ENCODE results near the gene EIF1B. TPM values are rescaled to one million over a fixed set of nuclear protein-coding genes. Genes with fewer than 3 reads are reported as not detected.

The EIF1B gene
- total and polyA plus RNA-seq, 2 of the 13 experiments (the other 11 are each of a cell fraction or from before 2014, with no cell fraction given) = 12.7 to 29.1 TPM

- ATAC-seq (no peak), DNase-seq (ENCODE audit: low spot score) (no peak), FAIRE-seq (no peak)
- H3K27ac ChIP-seq (ENCODE audit: extremely low read length, insufficient read depth, low read length) = no peak overlapping the region
- H3K36me3 ChIP-seq (replicated peaks in 1 of 2; ENCODE audit: control insufficient read depth in 1 of 2, insufficient read depth in 2 of 2, low read length in 2 of 2) = no peaks in the 10 kb centered on the region
- TF ChIP-seq ZBTB46 (CRISPR knock-in tag; IDR thresholded peaks at IDR 0.05; ENCODE audit: borderline replicate concordance) = no peak
- TF ChIP-seq PAXIP1 (CRISPR knock-in tag; conservative IDR thresholded peaks at IDR 0.05) = no peak
- TF ChIP-seq NBN (conservative IDR thresholded peaks at IDR 0.05) = no peak
- no peak for TF ChIP-seq SOX5 (CRISPR knock-in tag; IDR thresholded peaks at IDR 0.05; ENCODE audit: borderline replicate concordance)
- TF ChIP-seq, protein P1, sequence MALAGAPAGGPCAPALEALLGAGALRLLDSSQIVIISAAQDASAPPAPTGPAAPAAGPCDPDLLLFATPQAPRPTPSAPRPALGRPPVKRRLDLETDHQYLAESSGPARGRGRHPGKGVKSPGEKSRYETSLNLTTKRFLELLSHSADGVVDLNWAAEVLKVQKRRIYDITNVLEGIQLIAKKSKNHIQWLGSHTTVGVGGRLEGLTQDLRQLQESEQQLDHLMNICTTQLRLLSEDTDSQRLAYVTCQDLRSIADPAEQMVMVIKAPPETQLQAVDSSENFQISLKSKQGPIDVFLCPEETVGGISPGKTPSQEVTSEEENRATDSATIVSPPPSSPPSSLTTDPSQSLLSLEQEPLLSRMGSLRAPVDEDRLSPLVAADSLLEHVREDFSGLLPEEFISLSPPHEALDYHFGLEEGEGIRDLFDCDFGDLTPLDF (CRISPR knock-in tag; IDR thresholded peaks at IDR 0.05) = no peak
- no peak for TF ChIP-seq RARG (CRISPR knock-in tag; IDR thresholded peaks at IDR 0.05; ENCODE audit: low read depth)
- TF ChIP-seq ZNF24 (IDR thresholded peaks at IDR 0.05) = no peak
- no peak for TF ChIP-seq ZFP36L1 (CRISPR knock-in tag; IDR thresholded peaks at IDR 0.05)
- no peak for TF ChIP-seq REPIN1 (CRISPR knock-in tag; IDR thresholded peaks at IDR 0.05; ENCODE audit: borderline replicate concordance, low read depth)
- no peak for TF ChIP-seq ZNF615 (CRISPR knock-in tag; IDR thresholded peaks at IDR 0.05; ENCODE audit: borderline replicate concordance)
- TF ChIP-seq HES4 (CRISPR knock-in tag; IDR thresholded peaks at IDR 0.05; ENCODE audit: borderline replicate concordance) = no peak
- no peak for TF ChIP-seq ZFP37 (CRISPR knock-in tag; IDR thresholded peaks at IDR 0.05; ENCODE audit: borderline replicate concordance)
- no peak for TF ChIP-seq SMC3 (IDR thresholded peaks at IDR 0.05; ENCODE audit: low read length)
- TF ChIP-seq DPF2 (CRISPR knock-in tag; IDR thresholded peaks at IDR 0.05; ENCODE audit: borderline replicate concordance, low read depth) = no peak
- TF ChIP-seq, protein P2, sequence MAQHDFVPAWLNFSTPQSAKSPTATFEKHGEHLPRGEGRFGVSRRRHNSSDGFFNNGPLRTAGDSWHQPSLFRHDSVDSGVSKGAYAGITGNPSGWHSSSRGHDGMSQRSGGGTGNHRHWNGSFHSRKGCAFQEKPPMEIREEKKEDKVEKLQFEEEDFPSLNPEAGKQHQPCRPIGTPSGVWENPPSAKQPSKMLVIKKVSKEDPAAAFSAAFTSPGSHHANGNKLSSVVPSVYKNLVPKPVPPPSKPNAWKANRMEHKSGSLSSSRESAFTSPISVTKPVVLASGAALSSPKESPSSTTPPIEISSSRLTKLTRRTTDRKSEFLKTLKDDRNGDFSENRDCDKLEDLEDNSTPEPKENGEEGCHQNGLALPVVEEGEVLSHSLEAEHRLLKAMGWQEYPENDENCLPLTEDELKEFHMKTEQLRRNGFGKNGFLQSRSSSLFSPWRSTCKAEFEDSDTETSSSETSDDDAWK (CRISPR knock-in tag; IDR thresholded peaks at IDR 0.05) = no peak
- ChIA-PET POLR2A (no interaction called here), CTCF (ENCODE audit: low intra/inter-chr PET ratio, low total read pairs) (no interaction called here)
- 0% methylated on average over 2 of the region's 2 CpGs for WGBS (ENCODE audit: low lambda C conversion rate)
- H4K20me1 ChIP-seq (ENCODE audit: insufficient read depth, low read length) = no peaks in the 10 kb centered on the region
- H3K4me1 ChIP-seq (ENCODE audit: insufficient read depth, low read length) = no peaks in the 10 kb centered on the region
- no peak overlapping the region for H3K9ac ChIP-seq (ENCODE audit: insufficient read depth, low read depth, low read length)
- H3K4me2 ChIP-seq (ENCODE audit: low read depth, low read length) = no peak overlapping the region
- no peak overlapping the region for H3K4me3 ChIP-seq (replicated peaks in 1 of 3; ENCODE audit: insufficient read depth in 1 of 3, low read depth in 2 of 3, low read length in 3 of 3)
- no peaks in the 10 kb centered on the region for H3K27me3 ChIP-seq (ENCODE audit: control insufficient read depth in 1 of 2, insufficient read depth in 2 of 2, low read length in 2 of 2)
- intact Hi-C loops (cut with micrococcal nuclease; ENCODE audit: unreplicated experiment) = no loop called here
- H3K79me2 ChIP-seq (ENCODE audit: insufficient read depth, low read length) = no peaks in the 10 kb centered on the region
- BruUV-seq (replicated peaks) = no TSS peak
- no peak overlapping the region for H2AFZ ChIP-seq (ENCODE audit: low read length)
- in situ Hi-C loops (cut with HindIII; ENCODE audit: extremely low pct_ligation_motif_present, low pct_unique_long_range_greater_than_20kb) = no loop called here
- peaks cover 5% of the 10 kb centered on the region; the same call in 1 of the 2 replicates for H3K9me3 ChIP-seq (ENCODE audit: low read length)
Measured at GRCh38 chr3:40355410-40355809, 45.9 kb downstream of the EIF1B start.

All from HepG2 (cell line).